ENCODE measurements around the gene PCID2.

PCID2 gene

GRCh38 chr13:113219256-113219940 is 10.9 kb upstream of the PCID2 start:
- DNase-seq: no peak

DNA sequence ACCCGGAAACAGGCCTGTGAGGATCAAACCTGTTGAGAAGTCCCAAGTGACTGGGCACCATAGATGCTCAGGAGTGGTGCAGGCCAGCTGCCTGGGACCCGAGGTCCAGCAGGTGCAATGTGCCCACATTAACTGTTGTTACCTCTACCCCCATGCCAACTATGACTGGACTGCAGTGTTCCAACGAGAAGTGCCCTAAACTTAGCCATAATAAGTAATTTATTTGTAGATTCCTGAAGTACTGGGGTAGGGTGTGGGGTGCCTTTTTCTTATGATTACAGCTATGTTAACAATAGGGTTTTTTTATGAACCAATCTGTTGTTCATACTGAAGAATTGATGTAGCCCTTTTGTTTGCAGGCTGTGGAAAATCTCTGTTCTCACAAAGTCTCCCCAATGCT is 10.1 kb upstream of the PCID2 start:
- no peak for DNase-seq

DNA sequence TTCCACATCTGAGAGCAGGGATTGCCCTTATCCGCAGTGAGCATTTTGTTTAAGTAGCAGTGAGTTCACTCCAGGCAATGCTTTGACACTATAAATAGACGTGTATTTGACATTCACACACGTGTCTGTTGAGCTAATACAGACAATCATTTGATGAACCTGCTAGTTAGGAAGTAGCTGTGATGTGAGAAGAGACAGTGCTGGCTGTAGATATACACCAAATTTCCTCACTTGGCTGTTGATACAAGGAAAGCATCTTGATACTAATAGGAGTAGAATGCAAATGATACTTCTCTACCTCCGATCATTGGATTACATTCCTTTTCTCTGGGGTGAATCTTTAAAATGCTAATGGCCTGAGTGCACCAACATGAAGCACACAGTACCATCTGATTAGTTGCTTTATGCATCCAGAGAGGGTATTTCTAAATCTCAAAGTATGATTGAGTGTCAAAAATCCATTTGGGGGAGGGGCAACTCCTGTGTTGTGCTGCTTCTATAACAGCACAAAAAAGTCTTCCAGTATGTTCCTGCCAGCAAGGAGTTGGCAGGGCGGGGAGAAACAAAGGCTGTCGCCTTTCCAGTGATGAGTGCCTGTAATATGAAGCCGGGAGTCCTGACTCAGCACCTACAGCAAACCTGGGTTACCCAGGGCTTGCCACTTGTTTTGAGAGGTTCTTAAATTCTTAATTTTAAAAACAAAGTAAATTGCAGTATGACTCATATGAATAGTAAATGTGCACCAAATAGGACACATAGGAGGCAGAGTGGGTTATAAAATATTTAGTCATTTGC is 8.0 kb upstream of the PCID2 start:
- DNase-seq: no peak

DNA sequence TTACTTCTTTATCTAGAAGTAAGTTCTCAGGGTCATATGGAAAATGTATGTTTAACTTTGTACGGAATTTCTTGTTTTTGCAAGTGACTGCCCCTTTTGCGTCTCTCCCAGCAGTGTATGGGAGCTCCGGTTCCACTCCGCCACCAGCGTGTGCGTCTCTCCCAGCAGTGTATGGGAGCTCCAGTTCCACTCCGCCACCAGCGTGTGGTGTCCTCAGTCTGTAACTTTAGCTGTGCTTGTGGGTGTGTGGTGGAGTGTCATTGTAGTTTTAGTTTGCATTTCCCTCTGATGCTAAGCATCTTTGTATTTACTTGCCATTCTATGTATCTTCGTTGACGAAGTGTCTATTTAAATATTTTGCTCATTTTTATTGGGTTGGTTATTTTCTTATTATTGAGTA is 3.3 kb upstream of the PCID2 start:
- DNase-seq: no peak

DNA sequence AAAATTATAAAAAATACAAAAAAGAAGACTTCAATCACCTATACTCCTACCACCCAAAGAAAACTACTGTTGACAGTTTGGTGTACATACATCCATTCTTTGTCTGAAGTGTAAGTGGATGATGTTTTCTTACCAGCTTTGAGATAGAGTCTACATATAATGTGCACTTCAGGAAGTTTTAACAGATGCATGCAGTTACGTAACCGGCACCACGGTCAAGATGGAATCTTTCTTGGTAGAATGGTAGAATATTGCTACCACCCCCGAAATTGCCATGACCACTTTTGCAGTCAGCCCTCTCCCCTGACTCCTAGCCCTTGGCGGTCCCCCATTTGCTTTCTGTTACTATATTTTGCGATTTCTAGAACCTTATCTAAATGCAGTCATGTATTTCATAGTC is 2.4 kb upstream of the PCID2 start:
- DNase-seq: peak; percentile 18

DNA sequence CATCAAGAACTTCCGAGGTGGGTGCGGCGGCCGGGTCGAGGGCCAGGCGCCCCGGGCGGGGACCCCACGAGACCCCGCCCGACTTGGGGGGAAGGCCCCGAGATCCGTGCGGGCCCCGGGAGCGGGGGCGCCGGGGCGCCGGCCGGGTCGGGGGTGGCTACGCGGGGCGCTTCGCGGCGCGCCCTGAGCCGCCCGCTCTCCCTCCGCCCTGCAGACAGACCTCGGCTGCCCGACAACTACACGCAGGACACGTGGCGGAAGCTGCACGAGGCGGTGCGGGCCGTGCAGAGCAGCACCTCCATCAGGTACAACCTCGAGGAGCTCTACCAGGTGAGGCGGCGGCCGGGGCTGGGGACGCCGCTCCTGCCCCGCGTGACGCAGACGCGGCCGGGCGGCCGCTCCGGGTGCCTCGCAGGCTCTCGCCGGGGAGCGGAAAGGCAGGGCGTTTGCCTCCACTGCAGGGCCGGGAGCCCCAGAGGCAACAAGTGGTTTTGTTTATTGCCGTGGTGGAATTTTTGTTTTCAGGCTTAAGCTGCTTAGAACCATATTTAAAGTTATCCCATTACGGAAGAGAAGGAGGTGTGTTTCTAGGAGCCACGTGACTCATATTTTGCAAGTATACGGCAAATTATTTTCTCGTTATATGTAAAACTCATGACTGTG is 1.4 kb upstream of the PCID2 start:
- DNase-seq: peak; percentile 84

- DNase-seq: peak; percentile 88
Observed at GRCh38 chr13:113209336-113209758, 878 bp upstream of the PCID2 start, which contains the start of gene CUL4A. CUL4A (plus strand) TSS chr13:113209613; CDS start chr13:113209628, 15 bp downstream.

DNA sequence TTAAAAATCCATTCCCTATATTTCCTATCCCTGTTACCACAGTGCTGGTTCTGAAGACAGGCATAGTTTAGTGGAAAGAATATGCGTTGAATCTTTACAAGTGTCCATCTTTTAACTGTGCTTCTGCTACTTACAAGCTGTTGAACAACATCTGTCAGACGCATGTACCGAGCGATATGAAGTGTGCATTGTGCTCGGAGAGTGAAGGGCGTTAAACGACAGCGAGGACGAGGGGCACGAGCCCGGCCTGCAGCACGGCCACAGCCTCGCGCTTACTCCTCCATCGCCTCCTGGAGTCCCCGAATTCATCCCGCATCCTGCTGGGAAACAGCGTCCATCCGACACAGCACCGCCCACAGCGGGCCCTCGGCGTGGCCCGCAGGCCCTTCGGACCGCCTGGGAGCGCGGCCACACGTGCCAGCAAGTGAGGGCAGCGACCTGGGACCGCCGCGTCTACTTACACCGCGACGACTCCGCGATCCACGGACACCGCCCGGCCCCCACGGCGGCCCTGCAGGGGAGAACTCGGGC is 514 bp downstream of the PCID2 start:
- no peak for DNase-seq

DNA sequence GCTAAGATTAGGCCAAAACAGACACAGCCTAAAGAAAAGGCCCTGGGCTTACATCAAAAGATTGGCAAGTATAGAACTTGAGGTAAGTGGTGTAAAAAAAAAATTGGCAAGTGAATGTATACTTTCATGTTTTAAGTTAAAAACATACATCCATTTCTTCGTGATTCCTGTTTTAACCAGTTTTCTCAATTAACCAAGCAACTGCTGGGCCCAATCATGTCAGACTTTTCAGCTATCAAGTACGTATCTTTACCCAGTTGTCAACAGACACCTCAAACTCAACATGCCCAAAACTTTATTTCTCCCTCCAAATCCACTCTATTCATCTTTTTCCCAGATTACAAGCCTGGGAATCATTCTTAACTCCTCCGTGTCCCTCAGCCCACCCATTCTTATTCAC is 1.0 kb downstream of the PCID2 start:
- no peak for DNase-seq

DNA sequence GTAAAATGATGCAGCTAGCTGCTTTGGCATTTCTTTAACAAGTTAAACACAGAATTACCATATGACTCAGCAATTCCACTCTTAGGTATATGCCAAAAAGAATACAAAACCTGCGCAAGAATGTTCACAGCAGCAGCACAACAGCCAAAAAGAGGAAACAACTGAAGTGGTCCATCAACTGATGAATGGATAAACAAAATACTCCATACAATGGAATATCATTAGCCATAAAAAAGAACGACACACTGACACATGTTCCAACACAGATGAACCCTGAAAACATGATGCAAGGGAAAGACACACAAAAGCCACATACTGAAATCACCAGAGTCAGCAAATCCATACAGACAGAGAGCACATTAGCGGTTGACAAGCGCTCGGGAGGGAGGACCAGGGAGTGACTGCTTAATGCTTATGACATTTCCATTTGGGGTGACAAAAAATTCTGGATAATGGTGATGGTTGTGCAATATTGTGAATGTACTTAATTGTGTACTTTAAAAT is 3.0 kb downstream of the PCID2 start:
- no peak for DNase-seq

- DNase-seq: no peak
Observed at GRCh38 chr13:113204378-113204734, 4.1 kb downstream of the PCID2 start.

DNA sequence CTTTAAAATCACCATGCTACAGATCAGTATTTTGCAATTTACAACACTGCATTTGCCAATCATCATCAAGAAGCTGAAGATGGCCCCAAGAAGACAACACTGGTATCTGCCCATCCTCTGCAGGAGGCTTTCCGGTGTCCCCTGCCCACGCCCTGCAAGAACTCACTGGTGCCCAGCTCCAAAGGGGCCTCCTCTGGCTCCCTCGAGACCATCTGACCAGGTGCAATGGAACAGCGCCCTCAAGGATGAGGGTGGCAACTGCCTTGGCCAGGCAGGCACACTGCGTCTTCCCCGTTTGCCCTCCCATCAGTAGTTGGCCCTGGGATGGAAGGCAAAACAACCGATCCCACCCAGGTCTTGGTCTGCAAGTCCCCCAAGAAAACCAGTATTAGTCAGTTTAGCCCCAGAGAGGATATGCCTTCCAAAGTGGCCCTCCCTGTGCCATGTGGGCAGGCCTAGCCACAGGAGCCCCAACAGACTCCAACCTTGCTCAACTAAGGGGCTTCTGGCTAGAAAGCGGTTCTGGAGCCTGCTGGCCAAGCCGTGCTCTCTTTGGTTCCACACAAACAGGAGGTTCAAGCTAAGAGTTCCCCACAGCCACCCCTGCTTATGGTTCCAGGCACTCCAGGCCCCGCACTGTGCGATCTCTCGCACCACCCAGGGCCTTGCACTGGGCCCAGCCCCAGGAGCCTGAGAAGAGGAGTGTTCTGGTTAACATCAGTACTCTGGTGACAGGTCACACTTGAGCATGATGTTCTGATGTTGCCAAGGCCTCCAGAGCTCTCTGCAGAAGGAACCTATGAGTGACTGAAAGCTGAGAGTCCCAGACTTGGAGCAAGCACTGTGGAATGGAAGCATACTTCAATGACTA is 4.7 kb downstream of the PCID2 start:
- DNase-seq: no peak

DNA sequence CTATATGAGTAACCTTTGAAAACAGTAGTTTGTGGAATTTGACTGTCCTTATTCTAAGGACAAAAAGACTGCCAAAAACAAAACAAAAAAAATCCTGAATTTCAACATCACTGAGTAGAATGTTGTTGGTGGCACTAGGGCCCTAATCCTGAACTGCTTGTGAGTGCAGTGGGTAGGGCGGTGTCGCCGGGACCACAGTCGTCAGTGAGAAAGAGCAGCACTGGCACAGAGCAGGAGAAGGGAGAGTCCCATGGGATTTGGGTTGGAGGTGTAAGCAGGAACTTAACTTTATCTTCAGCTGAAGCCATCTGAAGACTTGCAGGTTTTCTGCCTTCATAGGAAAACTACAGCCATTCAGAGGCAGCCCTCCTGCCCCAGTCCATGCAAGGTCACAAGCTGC is 5.6 kb downstream of the PCID2 start:
- DNase-seq: no peak

GRCh38 chr13:113201815-113202214 is 6.7 kb downstream of the PCID2 start:
- no peak for DNase-seq

GRCh38 chr13:113196970-113197737 is 11.3 kb downstream of the PCID2 start:
- no peak for DNase-seq

DNA sequence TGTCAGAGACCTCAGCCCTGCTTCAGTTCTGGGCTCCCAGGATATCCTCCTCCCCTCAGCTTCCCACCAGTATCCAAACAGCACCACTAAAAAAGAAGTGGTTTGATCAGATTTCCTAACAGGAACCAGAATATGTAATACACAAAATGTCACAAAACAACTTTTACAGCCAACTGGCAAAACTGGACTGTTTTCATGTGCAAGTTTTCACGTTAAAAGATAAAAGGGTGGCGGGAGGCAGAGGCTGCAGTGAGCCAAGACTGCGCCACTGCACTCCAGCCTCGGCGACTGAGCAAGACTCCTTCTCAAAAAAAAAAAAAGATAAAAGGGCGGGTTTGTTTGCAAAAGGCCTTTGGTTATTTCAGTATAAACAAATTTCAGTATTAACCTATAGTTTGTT is 13.1 kb downstream of the PCID2 start:
- no peak for DNase-seq

- DNase-seq: no peak
Observed at GRCh38 chr13:113192902-113193301, 15.6 kb downstream of the PCID2 start.

- DNase-seq: no peak
Observed at GRCh38 chr13:113192279-113192678, 16.2 kb downstream of the PCID2 start.

- DNase-seq: no peak
Observed at GRCh38 chr13:113190181-113190580, 18.3 kb downstream of the PCID2 start.

- DNase-seq: no peak
Observed at GRCh38 chr13:113187883-113188665, 20.4 kb downstream of the PCID2 start.

DNA sequence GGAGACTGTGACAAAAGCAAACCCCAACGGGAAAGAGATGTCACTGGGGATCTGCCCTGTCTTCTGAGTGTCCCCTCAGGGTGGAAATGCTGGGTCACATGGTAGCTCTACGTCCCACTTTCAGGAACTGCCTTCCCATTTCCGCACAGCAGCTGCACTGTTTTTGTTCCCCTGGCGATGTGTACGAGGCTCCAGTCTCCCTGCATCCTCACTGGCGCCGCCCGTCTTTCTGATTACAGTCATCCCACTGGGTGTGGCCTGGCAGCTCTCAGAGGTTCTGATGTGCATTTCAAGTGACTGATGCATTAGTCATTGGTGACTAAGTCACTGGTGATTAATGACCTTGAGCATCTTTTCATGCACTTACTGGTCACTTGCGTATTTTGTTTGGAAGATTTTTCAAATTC is 21.2 kb downstream of the PCID2 start:
- DNase-seq: peak; percentile 83
